ENCODE results near the gene LCP1.

DNA sequence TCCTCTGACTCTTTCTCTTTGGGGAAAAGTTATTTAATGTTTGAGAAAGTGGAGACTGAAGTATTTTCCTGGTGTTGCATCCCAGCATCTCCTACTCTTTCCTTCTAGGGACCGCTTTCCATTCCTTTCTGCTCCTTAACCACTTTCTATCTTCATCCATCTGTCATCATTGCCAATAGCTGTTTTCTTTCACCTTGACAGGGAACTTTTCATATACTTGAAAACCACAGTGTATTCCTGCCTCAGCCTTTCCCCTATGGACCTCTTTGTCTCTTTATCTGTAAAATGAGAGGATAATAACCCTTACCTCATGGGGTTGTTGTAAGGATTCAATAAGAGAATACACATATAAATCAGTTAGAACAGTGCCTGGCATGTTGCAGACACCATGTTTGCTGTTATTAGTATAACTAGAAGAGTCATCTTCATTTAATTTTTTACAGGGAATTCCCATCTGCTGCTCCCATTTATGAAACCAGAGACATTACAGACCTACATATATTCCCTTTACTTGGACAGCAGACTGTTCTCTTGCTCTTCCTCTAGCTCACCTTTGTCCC is 31.8 kb downstream of the LCP1 start:
- TF ChIP-seq, protein P1, sequence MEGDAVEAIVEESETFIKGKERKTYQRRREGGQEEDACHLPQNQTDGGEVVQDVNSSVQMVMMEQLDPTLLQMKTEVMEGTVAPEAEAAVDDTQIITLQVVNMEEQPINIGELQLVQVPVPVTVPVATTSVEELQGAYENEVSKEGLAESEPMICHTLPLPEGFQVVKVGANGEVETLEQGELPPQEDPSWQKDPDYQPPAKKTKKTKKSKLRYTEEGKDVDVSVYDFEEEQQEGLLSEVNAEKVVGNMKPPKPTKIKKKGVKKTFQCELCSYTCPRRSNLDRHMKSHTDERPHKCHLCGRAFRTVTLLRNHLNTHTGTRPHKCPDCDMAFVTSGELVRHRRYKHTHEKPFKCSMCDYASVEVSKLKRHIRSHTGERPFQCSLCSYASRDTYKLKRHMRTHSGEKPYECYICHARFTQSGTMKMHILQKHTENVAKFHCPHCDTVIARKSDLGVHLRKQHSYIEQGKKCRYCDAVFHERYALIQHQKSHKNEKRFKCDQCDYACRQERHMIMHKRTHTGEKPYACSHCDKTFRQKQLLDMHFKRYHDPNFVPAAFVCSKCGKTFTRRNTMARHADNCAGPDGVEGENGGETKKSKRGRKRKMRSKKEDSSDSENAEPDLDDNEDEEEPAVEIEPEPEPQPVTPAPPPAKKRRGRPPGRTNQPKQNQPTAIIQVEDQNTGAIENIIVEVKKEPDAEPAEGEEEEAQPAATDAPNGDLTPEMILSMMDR (IDR thresholded peaks at IDR 0.05; ENCODE audit: insufficient read depth, low read depth, low read length) = no peak
- no peak for TF ChIP-seq EZH2 (IDR thresholded peaks at IDR 0.05; ENCODE audit: insufficient read depth, low read length)
